Trophoblast cell (in vitro differentiated cells and primary cell): Measurements from ENCODE around the gene CCDC18.

ENCODE experiments used
- DNase-seq, 2 donors: peaks; one replicate each; pipeline ENCODE4 v3.0.0-alpha.2; 2016
- H2AFZ ChIP-seq: 2 replicates; pipeline ENCODE4 v1.6.1; 2013; ENCODE audit warnings: low read length, moderate library complexity, mild to moderate bottlenecking; ENCODE audit not compliant: insufficient read depth, poor library complexity
- H2AK5ac ChIP-seq: 2 replicates; pipeline ENCODE4 v1.6.1; 2013; ENCODE audit warnings: mild to moderate bottlenecking, low read length
- H2BK120ac ChIP-seq: 2 replicates; pipeline ENCODE4 v1.6.1; 2013; ENCODE audit warnings: low read length, mild to moderate bottlenecking, moderate library complexity; ENCODE audit not compliant: insufficient read depth, poor library complexity
- H2BK12ac ChIP-seq: 2 replicates; pipeline ENCODE4 v1.6.1; 2013; ENCODE audit warnings: mild to moderate bottlenecking, low read length, moderate library complexity
- H2BK5ac ChIP-seq: 2 replicates; pipeline ENCODE4 v1.6.1; 2013; ENCODE audit warnings: low read length, low read depth, moderate library complexity, mild to moderate bottlenecking; ENCODE audit not compliant: poor library complexity
- H3K14ac ChIP-seq: 2 replicates; pipeline ENCODE4 v1.6.1; 2013; ENCODE audit warnings: mild to moderate bottlenecking, low read length
- H3K18ac ChIP-seq: 2 replicates; pipeline ENCODE4 v1.6.1; 2013; ENCODE audit warnings: mild to moderate bottlenecking, low read length
- H3K23ac ChIP-seq: 2 replicates; pipeline ENCODE4 v1.6.1; 2013; ENCODE audit warnings: low read length
- H3K27ac ChIP-seq: 2 replicates; pipeline ENCODE4 v1.5.1; 2013; ENCODE audit warnings: low read depth, mild to moderate bottlenecking, inconsistent platforms, low read length, moderate library complexity
- H3K27me3 ChIP-seq: 2 replicates; pipeline ENCODE4 v1.6.1; 2013; ENCODE audit warnings: inconsistent platforms, mild to moderate bottlenecking, low read length, moderate library complexity; ENCODE audit not compliant: insufficient read depth
- H3K36me3 ChIP-seq, 2 experiments: 1 replicate in 1 of 2; 2 replicates in 1 of 2; pipeline ENCODE4 v1.6.1; 2013; ENCODE audit warnings: low read length in 2 of 2, mild to moderate bottlenecking in 2 of 2, moderate library complexity in 1 of 2; ENCODE audit not compliant: insufficient read depth in 2 of 2, control insufficient read depth in 1 of 2
- H3K4ac ChIP-seq: 2 replicates; pipeline ENCODE4 v1.6.1; 2013; ENCODE audit warnings: low read depth, mild to moderate bottlenecking, low read length, moderate library complexity
- H3K4me1 ChIP-seq, 2 experiments: 1 replicate in 1 of 2; 2 replicates in 1 of 2; pipeline ENCODE4 v1.6.1; 2013; ENCODE audit warnings: low read length in 2 of 2, mild to moderate bottlenecking in 2 of 2, moderate library complexity in 1 of 2; ENCODE audit not compliant: insufficient read depth in 2 of 2, control insufficient read depth in 1 of 2
- H3K4me2 ChIP-seq: 2 replicates; pipeline ENCODE4 v1.6.1; 2013; ENCODE audit warnings: inconsistent platforms, mild to moderate bottlenecking, low read length, moderate library complexity
- H3K4me3 ChIP-seq: 2 replicates; pipeline ENCODE4 v1.5.1; 2013; ENCODE audit warnings: mild to moderate bottlenecking, low read depth, low read length, inconsistent platforms
- H3K79me1 ChIP-seq: one replicate; pipeline ENCODE4 v1.6.1; 2013; ENCODE audit warnings: low read length
- H3K79me2 ChIP-seq: 2 replicates; pipeline ENCODE4 v1.6.1; 2013; ENCODE audit warnings: low read length, mild to moderate bottlenecking; ENCODE audit not compliant: control insufficient read depth, insufficient read depth, poor library complexity
- H3K9ac ChIP-seq: 2 replicates; pipeline ENCODE4 v1.6.1; 2013; ENCODE audit warnings: mild to moderate bottlenecking, low read length
- H3K9me3 ChIP-seq: 2 replicates; pipeline ENCODE4 v1.6.1; 2013; ENCODE audit warnings: low read depth, mild to moderate bottlenecking, control low read depth, inconsistent platforms, low read length; ENCODE audit not compliant: insufficient read depth
- H4K12ac ChIP-seq: 2 replicates; pipeline ENCODE4 v1.6.1; 2013; ENCODE audit warnings: low read depth, mild to moderate bottlenecking, low read length, moderate library complexity
- H4K8ac ChIP-seq: 2 replicates; pipeline ENCODE4 v1.6.1; 2013; ENCODE audit warnings: low read depth, mild to moderate bottlenecking, low read length, moderate library complexity
- H4K91ac ChIP-seq: one replicate; pipeline ENCODE4 v1.6.1; 2013; ENCODE audit warnings: low read depth, mild to moderate bottlenecking, low read length, moderate library complexity
- WGBS: extraction: QIAGEN DNeasy Blood & Tissue Kit; methylation state at CpG from one replicate; pipeline ENCODE4 v1.1.7; 2013; ENCODE audit warnings: missing lambda C conversion rate; ENCODE audit not compliant: insufficient read length, insufficient coverage; ENCODE audit errors: extremely low coverage; 5-methylcytosine and 5-hydroxymethylcytosine counted together

Gene CCDC18

DNA sequence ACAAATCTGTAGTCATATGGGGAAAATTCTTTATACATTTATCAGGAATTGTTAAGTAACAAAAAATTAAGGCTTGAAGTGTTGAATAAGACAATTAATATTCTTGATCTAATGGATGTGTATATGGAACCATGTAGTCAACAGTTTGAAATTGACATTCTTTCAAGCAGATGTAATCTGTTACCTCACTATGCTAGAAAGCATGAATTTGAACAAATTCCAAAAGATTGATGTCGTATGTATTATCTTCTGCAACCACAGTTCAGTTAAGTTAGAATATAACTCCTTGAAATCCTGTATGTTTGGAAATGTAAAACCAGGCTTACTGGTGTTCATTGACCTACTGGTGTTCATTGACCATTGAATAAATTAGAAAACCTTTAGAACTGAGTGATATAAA, 16.1 kb downstream of the CCDC18 start:
- no peak overlapping the region for H3K4me3 ChIP-seq
- no peak overlapping the region for H3K4ac ChIP-seq
- no peaks in the 10 kb centered on the region for H3K4me1 ChIP-seq
- H3K36me3 ChIP-seq: peaks cover 10 to 14% of the 10 kb centered on the region in 2 experiments
- H4K91ac ChIP-seq: no peak overlapping the region
- H3K79me1 ChIP-seq: no peaks in the 10 kb centered on the region
- no peak overlapping the region for H3K9ac ChIP-seq
- H3K9me3 ChIP-seq: no peaks in the 10 kb centered on the region
- H2BK5ac ChIP-seq: no peak overlapping the region
- H4K12ac ChIP-seq: no peak overlapping the region
- no peak overlapping the region for H3K14ac ChIP-seq
- no peak overlapping the region for H3K23ac ChIP-seq
- H2BK12ac ChIP-seq: no peak overlapping the region
- no peak overlapping the region for H3K27ac ChIP-seq
- no peaks in the 10 kb centered on the region for H3K79me2 ChIP-seq
- H2AK5ac ChIP-seq: no peak overlapping the region
- no peak overlapping the region for H4K8ac ChIP-seq
- no peak overlapping the region for H2AFZ ChIP-seq
- H3K18ac ChIP-seq: no peak overlapping the region
- no peaks in the 10 kb centered on the region for H3K27me3 ChIP-seq
- no peak overlapping the region for H2BK120ac ChIP-seq
- DNase-seq: peak in 1 of 2 donors; percentile 27
- H3K4me2 ChIP-seq: no peak overlapping the region
- WGBS: no CpG with 5 or more reads among the region's 1 CpG

DNA sequence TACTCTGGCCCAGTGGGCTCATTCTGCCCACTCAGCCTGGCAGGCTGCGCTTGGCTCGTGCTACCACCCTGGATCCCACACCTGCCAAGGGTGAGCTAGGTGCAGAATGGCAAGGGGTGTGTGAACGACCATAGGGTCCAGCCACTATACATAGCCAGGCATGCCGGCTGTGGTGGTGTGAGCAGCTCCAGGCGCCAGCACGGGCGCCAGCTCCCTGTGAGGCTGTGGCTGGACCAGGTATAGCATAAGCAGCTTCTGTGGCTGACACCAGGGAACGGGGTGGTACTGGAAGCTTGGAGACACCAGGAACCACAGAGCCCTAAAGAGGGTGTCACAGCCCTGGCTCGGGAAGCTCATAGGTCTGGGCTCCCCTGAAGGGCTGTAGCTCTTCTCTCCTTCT, 18.6 kb downstream of the CCDC18 start:
- H3K9ac ChIP-seq: no peak overlapping the region
- peaks cover 12% of the 10 kb centered on the region in 2 experiments for H3K36me3 ChIP-seq
- H4K12ac ChIP-seq: no peak overlapping the region
- no peak overlapping the region for H2BK5ac ChIP-seq
- no peak overlapping the region for H2AFZ ChIP-seq
- H2AK5ac ChIP-seq: no peak overlapping the region
- H3K27me3 ChIP-seq: no peaks in the 10 kb centered on the region
- no peak overlapping the region for H3K4me3 ChIP-seq
- no peak overlapping the region for H3K4me2 ChIP-seq
- no peaks in the 10 kb centered on the region for H3K79me1 ChIP-seq
- no peak overlapping the region for H4K91ac ChIP-seq
- no peak overlapping the region for H2BK12ac ChIP-seq
- no CpG with 5 or more reads among the region's 9 CpGs for WGBS
- H3K27ac ChIP-seq: no peak overlapping the region
- H3K14ac ChIP-seq: no peak overlapping the region
- no peak overlapping the region for H4K8ac ChIP-seq
- H3K9me3 ChIP-seq: no peaks in the 10 kb centered on the region
- H3K4ac ChIP-seq: no peak overlapping the region
- H3K79me2 ChIP-seq: no peaks in the 10 kb centered on the region
- DNase-seq: no peak
- no peak overlapping the region for H3K23ac ChIP-seq
- no peak overlapping the region for H3K18ac ChIP-seq
- H3K4me1 ChIP-seq: no peaks in the 10 kb centered on the region
- no peak overlapping the region for H2BK120ac ChIP-seq

DNA sequence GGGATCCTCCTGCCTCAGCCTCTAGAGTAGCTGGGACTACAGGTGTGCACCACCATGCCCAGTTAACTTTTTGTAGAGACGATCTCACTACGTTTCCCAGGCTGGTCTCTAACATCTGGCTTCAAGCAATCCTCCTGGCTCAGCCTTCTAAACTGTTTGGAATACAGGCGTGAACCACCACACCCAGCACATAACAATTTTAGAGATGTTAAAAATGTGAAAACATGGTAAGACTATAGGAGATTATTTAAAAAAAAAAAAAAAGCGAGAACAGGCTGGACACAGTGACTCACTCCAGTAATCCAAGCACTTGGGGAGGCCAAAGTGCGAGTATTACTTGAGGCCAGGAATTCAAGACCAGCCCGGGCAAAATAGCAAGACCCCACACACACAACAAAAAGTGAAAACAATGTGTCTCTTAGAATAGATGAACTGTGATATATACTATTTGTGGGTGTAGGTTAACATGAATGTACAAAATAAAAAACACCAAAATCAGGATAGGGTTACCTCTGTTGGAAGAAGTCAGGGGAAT, 19.6 kb downstream of the CCDC18 start:
- Histone ChIP-seq H3K14ac (no peak overlapping the region), H3K9ac (no peak overlapping the region), H4K8ac (no peak overlapping the region), H3K36me3 (peaks cover 10 to 12% of the 10 kb centered on the region in 2 experiments), H3K4me2 (no peak overlapping the region), H3K4me1 (no peaks in the 10 kb centered on the region), H3K9me3 (no peaks in the 10 kb centered on the region), H3K79me1 (no peaks in the 10 kb centered on the region), H3K27ac (no peak overlapping the region), H3K4me3 (no peak overlapping the region), H2BK5ac (no peak overlapping the region), H4K91ac (no peak overlapping the region), H2AFZ (no peak overlapping the region), H3K23ac (no peak overlapping the region), H2BK120ac (no peak overlapping the region), H3K79me2 (no peaks in the 10 kb centered on the region), H2BK12ac (no peak overlapping the region), H3K27me3 (no peaks in the 10 kb centered on the region), H3K18ac (no peak overlapping the region), H3K4ac (no peak overlapping the region), H2AK5ac (no peak overlapping the region), H4K12ac (no peak overlapping the region)
- no CpG with 5 or more reads among the region's 6 CpGs for WGBS
- peak; percentile 65 to 89 for DNase-seq

DNA sequence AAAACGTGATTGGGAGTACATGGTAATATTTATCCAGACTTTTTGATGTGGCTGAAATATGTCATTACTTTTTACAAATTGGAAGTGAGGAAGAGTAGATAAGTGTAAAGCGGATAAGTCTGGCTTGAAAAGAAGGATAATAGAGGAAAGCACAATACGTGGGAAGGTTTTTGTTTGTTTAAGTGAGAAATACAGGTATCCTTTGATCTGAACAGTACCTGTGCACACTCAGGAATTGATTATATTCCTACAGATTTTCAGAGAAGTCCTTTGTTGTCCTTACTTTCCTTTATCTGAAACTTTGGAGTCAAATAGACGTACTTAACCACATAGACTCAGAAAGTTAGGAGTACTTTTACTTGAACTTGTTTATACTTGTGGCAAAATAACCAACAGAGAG, 20.2 kb downstream of the CCDC18 start:
- Histone ChIP-seq H3K4me1 (no peaks in the 10 kb centered on the region), H3K9me3 (no peaks in the 10 kb centered on the region), H3K79me2 (no peaks in the 10 kb centered on the region), H4K91ac (no peak overlapping the region), H3K4ac (no peak overlapping the region), H3K27me3 (no peaks in the 10 kb centered on the region), H3K36me3 (peaks cover 10 to 12% of the 10 kb centered on the region in 2 experiments), H3K9ac (no peak overlapping the region), H3K14ac (no peak overlapping the region), H3K23ac (no peak overlapping the region), H3K18ac (no peak overlapping the region), H3K27ac (no peak overlapping the region), H2BK5ac (no peak overlapping the region), H3K79me1 (no peaks in the 10 kb centered on the region), H3K4me2 (no peak overlapping the region), H4K12ac (no peak overlapping the region), H2AK5ac (no peak overlapping the region), H2BK120ac (no peak overlapping the region), H4K8ac (no peak overlapping the region), H3K4me3 (no peak overlapping the region), H2AFZ (no peak overlapping the region), H2BK12ac (no peak overlapping the region)
- 100% methylated on average over 2 of the region's 4 CpGs for WGBS
- no peak for DNase-seq
